Endodermal cell (in vitro differentiated cells): ENCODE measurements around the gene SPARCL1. TPM values are rescaled to one million over a fixed set of nuclear protein-coding genes. Genes with fewer than 3 reads are reported as not detected.

Source experiments
- DNase-seq: peaks from one replicate; pipeline ENCODE4 v3.0.0-alpha.2; 2017
- H3K27ac ChIP-seq: 2 replicates; pipeline ENCODE4 v1.5.1; 2013; ENCODE audit warnings: mild to moderate bottlenecking, low read depth, low read length, moderate library complexity
- H3K27me3 ChIP-seq: 2 replicates; pipeline ENCODE4 v1.6.1; 2013; ENCODE audit warnings: mild to moderate bottlenecking, low read length, moderate library complexity; ENCODE audit not compliant: insufficient read depth, control insufficient read depth, poor library complexity, severe bottlenecking
- H3K36me3 ChIP-seq: 2 replicates; pipeline ENCODE4 v1.7.0; 2013; ENCODE audit warnings: mild to moderate bottlenecking, low read length, moderate library complexity; ENCODE audit not compliant: control insufficient read depth, insufficient read depth
- H3K4me1 ChIP-seq: one replicate; pipeline ENCODE4 v1.7.0; 2013; ENCODE audit warnings: low read length; ENCODE audit not compliant: control insufficient read depth, insufficient read depth
- H3K4me3 ChIP-seq: 2 replicates; pipeline ENCODE4 v1.5.1; 2013; ENCODE audit warnings: mild to moderate bottlenecking, low read length, moderate library complexity
- H3K9ac ChIP-seq: 2 replicates; pipeline ENCODE4 v1.6.1; 2013; ENCODE audit warnings: mild to moderate bottlenecking, low read length, moderate library complexity; ENCODE audit not compliant: poor library complexity, severe bottlenecking; ENCODE audit errors: extremely low read depth
- H3K9me3 ChIP-seq: 2 replicates; pipeline ENCODE4 v1.6.1; 2013; ENCODE audit warnings: mild to moderate bottlenecking, low read length, moderate library complexity; ENCODE audit not compliant: control insufficient read depth
- H3K27ac Mint-ChIP-seq: 2 replicates; pipeline ENCODE4 v1.8.0; 2020; ENCODE audit warnings: mixed read lengths
- H3K27me3 Mint-ChIP-seq: 2 replicates; pipeline ENCODE4 v1.8.0; 2021; ENCODE audit warnings: mild to moderate bottlenecking, mixed read lengths; ENCODE audit not compliant: insufficient read depth
- H3K36me3 Mint-ChIP-seq: 2 replicates; pipeline ENCODE4 v1.8.0; 2020; ENCODE audit warnings: low read depth, mixed read lengths
- H3K4me1 Mint-ChIP-seq: 2 replicates; pipeline ENCODE4 v1.8.0; 2020; ENCODE audit warnings: mixed read lengths
- H3K4me3 Mint-ChIP-seq: 2 replicates; pipeline ENCODE4 v1.8.0; 2020; ENCODE audit warnings: mild to moderate bottlenecking, moderate library complexity, mixed read lengths
- H3K9me3 Mint-ChIP-seq: 2 replicates; pipeline ENCODE4 v1.8.0; 2020; ENCODE audit warnings: mild to moderate bottlenecking, mixed read lengths
- WGBS, 2 experiments: methylation state at CpG; one replicate each; pipeline versions ENCODE4 v1.1.5 to v1.1.7; 2013; ENCODE audit warnings: missing lambda C conversion rate in 2 of 2, mixed read lengths in 1 of 2; ENCODE audit not compliant: insufficient coverage in 1 of 2, insufficient read length in 1 of 2; 5-methylcytosine and 5-hydroxymethylcytosine counted together
- total RNA-seq, 2 donors: library from RNA; stranded (reverse); fragmentation: NEBNext Ultra II Directional in 1 of 2; extraction: Animal tissue kit (Norgen Biotek cat#: 25700) in 1 of 2; gene quantifications; 2 replicates in 1 of 2; 3 replicates in 1 of 2; pipeline ENCODE4 v1.2.1, GENCODE V29; 2021
- TF ChIP-seq, protein P1 (sequence below): fragments of 200-600 bp; sonication (generic); conservative IDR thresholded peaks from 2 replicates; pipeline ENCODE4 v1.5.0; 2021; ENCODE audit warnings: antibody characterized with exemption, mild to moderate bottlenecking

Gene SPARCL1
- total RNA-seq, 2 donors from 2014 or later, result 0.26 to 1.0 TPM

DNA sequence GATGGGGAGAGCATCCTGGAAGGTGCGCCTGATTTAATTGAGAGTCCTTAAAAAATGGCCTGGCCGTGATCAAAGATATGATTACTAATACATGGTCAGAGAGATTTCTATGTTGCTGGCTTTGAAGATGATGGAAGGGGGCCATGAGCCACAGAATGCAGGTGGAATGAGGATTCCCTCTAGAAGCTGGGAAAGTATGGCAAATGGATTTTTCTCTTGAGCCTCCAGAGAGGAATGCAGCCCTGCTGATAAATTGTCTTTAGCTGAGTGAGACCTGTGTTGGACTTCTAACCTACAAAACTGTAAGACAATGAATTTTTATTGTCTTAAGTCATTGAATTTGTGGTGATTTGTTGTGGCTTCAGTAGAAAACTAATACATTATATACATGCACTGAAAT is 99.1 kb downstream of the SPARCL1 start:
- Mint-ChIP-seq H3K36me3 (peaks cover 3% of the 10 kb centered on the region), H3K27ac (no peak overlapping the region), H3K4me3 (no peak overlapping the region), H3K9me3 (no peaks in the 10 kb centered on the region), H3K27me3 (no peaks in the 10 kb centered on the region), H3K4me1 (peaks cover 16% of the 10 kb centered on the region)
- WGBS, 2 experiments, result 93 to 95% methylated on average over 2 of the region's 2 CpGs
- DNase-seq, result no peak
- H3K9ac ChIP-seq, result no peak overlapping the region
- H3K4me3 ChIP-seq, result no peak overlapping the region
- TF ChIP-seq, protein P1, sequence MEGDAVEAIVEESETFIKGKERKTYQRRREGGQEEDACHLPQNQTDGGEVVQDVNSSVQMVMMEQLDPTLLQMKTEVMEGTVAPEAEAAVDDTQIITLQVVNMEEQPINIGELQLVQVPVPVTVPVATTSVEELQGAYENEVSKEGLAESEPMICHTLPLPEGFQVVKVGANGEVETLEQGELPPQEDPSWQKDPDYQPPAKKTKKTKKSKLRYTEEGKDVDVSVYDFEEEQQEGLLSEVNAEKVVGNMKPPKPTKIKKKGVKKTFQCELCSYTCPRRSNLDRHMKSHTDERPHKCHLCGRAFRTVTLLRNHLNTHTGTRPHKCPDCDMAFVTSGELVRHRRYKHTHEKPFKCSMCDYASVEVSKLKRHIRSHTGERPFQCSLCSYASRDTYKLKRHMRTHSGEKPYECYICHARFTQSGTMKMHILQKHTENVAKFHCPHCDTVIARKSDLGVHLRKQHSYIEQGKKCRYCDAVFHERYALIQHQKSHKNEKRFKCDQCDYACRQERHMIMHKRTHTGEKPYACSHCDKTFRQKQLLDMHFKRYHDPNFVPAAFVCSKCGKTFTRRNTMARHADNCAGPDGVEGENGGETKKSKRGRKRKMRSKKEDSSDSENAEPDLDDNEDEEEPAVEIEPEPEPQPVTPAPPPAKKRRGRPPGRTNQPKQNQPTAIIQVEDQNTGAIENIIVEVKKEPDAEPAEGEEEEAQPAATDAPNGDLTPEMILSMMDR, result no peak
- H3K36me3 ChIP-seq, result no peaks in the 10 kb centered on the region
- no peaks in the 10 kb centered on the region for H3K27me3 ChIP-seq
- H3K4me1 ChIP-seq, result no peaks in the 10 kb centered on the region
- H3K9me3 ChIP-seq, result no peaks in the 10 kb centered on the region
- no peak overlapping the region for H3K27ac ChIP-seq

DNA sequence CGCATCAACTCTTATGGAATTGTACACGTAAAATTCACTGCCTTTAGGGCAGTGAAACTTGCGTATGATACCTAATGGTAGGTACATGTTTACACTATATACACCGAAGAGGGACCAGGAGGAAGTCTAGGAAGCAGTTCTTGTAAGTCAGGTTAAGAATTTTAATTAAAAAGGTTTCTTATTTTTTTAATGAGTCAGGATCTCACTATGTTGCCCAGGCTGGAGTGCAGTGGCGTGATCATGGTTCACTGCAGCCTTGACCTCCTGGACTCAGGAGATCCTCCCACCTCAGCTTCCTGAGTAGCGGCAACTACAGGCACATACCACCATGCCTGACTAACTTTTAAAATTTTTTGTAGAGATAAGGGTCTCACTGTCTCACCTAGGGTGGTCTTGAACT is 100.2 kb downstream of the SPARCL1 start:
- Histone ChIP-seq H3K27ac (no peak overlapping the region), H3K27me3 (no peaks in the 10 kb centered on the region), H3K36me3 (no peaks in the 10 kb centered on the region), H3K4me3 (no peak overlapping the region), H3K4me1 (no peaks in the 10 kb centered on the region), H3K9ac (no peak overlapping the region), H3K9me3 (no peaks in the 10 kb centered on the region)
- Mint-ChIP-seq H3K9me3 (no peaks in the 10 kb centered on the region), H3K4me1 (peaks cover 17% of the 10 kb centered on the region), H3K4me3 (no peak overlapping the region), H3K36me3 (no peaks in the 10 kb centered on the region), H3K27ac (no peak overlapping the region), H3K27me3 (no peaks in the 10 kb centered on the region)
- TF ChIP-seq, protein P1, result no peak
- DNase-seq, result no peak
- 97% methylated on average over 5 to 6 of the region's 6 CpGs for WGBS, 2 experiments

DNA sequence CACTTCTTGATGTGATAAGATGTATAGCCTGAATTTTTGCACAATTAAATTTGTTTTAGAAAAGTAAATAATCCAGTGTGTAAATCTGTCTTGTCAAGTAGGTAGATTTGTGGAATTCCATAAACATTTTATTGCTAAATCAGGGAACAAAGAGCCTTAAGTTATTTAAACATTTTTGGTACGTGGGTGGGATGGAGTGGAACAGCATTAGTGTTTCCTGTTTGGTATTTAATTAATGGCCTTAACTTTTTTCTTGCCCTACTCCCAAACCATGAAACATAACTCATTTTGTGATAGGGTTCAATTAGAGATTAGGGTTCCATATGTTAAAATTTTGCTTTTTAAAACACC is 101.7 kb downstream of the SPARCL1 start:
- no peaks in the 10 kb centered on the region for H3K36me3 Mint-ChIP-seq
- peaks cover 21% of the 10 kb centered on the region for H3K4me1 Mint-ChIP-seq
- H3K27ac Mint-ChIP-seq, result no peak overlapping the region
- H3K4me3 Mint-ChIP-seq, result no peak overlapping the region
- Histone ChIP-seq H3K4me1 (no peaks in the 10 kb centered on the region), H3K9ac (no peak overlapping the region), H3K9me3 (no peaks in the 10 kb centered on the region), H3K4me3 (no peak overlapping the region), H3K36me3 (no peaks in the 10 kb centered on the region), H3K27me3 (no peaks in the 10 kb centered on the region), H3K27ac (no peak overlapping the region)
- TF ChIP-seq, protein P1, result no peak
- no peaks in the 10 kb centered on the region for H3K27me3 Mint-ChIP-seq
- no peak for DNase-seq
- 100% methylated on average over 1 of the region's 1 CpG; no CpG with 5 or more reads in 1 of the 2 experiments for WGBS, 2 experiments
- no peaks in the 10 kb centered on the region for H3K9me3 Mint-ChIP-seq
